OCI-LY1 (cell line): Measurements from ENCODE around the gene TASOR2.

Experiments used
- CTCF ChIP-seq: fragments of 200-600 bp; sonication (generic), shearing (Covaris generic); IDR thresholded peaks from 2 replicates; pipeline ENCODE4 v1.5.1; 2017; ENCODE audit warnings: mild to moderate bottlenecking, antibody characterized with exemption, low read length, moderate library complexity, mixed read lengths
- EZH2 ChIP-seq: fragments of 200-600 bp; sonication (generic), shearing (Covaris generic); IDR thresholded peaks from 2 replicates; pipeline ENCODE4 v1.8.0; 2017; ENCODE audit warnings: borderline replicate concordance, mixed run types, mild to moderate bottlenecking, antibody characterized with exemption, low read length, moderate library complexity, mixed read lengths

GRCh38 chr10:5723692-5724091 is 39.1 kb downstream of the TASOR2 start:
- TF ChIP-seq CTCF (no peak), EZH2 (no peak)
